Measurements from ENCODE around the gene FURIN.

DNA sequence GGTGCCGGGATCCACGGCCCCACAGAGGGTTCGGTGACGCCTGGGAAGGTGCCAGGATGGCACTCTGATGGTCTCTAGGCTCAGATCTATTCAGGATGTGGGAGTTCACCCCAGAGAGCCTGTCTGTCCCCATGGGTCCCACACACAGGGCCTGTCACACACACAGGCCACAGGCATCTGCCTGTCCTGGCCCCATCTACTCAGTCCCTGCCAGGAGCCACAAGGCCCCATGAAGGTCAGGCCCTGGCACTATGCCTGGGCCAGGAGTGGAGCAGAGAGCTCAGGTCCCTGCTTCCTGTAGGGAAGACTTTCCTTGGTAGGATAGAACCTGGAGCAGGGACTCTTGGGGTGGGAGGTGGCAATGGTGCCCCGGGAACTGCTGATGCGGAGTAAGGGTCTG, 49.0 kb upstream of the FURIN start:
- TF ChIP-seq CTCF (IDR thresholded peaks at IDR 0.05), result no peak
- TF ChIP-seq POLR2A (IDR thresholded peaks at IDR 0.05), result no peak

All from uterus (tissue), 2 donors.